Body of pancreas (tissue), 4 donors: Measurements from ENCODE around the gene NPW.

Experiments used
- CTCF ChIP-seq, 7 experiments: fragments of 450-650 bp in 4 of 7; fragments of 200-600 bp in 3 of 7; sonication (generic) in 3 of 7; IDR thresholded peaks; one replicate each; pipeline ENCODE4 v1.5.1; 2016 to 2019; ENCODE audit warnings: antibody characterized with exemption in 7 of 7
- POLR2A ChIP-seq, 3 donors: fragments of 450-650 bp; IDR thresholded peaks; one replicate each; pipeline ENCODE4 v1.6.1; 2016; ENCODE audit warnings: antibody characterized with exemption in 3 of 3, mild to moderate bottlenecking in 2 of 3

- TF ChIP-seq CTCF (IDR thresholded peaks at IDR 0.05), result no peak
- no peak for TF ChIP-seq POLR2A (IDR thresholded peaks at IDR 0.05)
Measured at GRCh38 chr16:2048116-2048543, 28.5 kb downstream of the NPW start.
